Measurements from ENCODE around the gene CCDC9B. TPM values are rescaled to one million over a fixed set of nuclear protein-coding genes. Genes with fewer than 3 reads are reported as not detected.

Gene CCDC9B
- total RNA-seq, 3 donors from 2014 or later, result 34.9 to 204 (median 37.2) TPM

DNA sequence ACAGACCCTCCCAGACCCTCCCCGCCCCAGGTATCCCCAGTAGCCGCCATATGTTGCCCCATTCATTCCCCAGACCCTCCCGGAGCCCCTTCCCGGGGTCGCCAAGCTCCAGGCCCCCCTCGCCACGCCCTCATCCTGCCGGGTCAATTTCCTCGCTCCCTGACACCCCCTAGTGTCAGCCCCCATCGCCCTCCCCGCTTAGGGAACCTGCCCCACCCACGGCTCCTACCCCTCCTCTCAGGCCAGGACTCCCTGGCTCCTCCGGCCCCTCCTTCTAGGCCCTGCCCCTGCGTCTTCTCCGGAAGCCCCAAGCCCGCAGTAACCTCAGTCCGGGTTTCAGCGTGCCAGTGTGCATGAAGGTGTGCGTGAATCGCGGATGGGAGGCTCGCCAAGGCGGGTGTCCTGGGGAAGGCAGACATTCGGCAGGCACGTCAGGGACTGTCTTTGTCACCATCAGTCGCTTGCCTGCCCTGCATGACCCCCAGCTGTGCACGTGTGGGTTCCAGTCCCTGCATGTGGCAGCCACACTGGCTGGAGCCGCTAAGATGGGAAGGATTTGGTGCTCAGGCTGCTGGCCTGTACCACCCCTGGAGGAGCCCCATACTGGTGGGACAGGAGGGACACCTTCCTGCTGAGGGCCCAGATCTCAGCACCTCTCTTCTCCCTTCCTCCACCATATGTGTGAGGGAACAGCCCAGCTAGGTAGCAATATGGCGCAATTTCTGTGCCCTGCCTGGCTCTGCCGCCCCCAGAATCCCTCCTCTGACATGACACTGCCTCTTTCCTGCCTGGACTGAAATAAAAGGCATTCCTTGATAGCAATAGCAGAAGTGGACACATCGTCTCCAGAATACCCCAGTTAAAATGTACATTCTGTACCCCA, 18.0 kb upstream of the CCDC9B start:
- Histone ChIP-seq H3K36me3 (ENCODE audit: low read depth) (no peaks in the 10 kb centered on the region), H3K9me3 (no peaks in the 10 kb centered on the region), H3K4me3 (no peak overlapping the region), H3K4me1 (ENCODE audit: low read depth) (peaks cover 21% of the 10 kb centered on the region)
- TF ChIP-seq, protein P1, sequence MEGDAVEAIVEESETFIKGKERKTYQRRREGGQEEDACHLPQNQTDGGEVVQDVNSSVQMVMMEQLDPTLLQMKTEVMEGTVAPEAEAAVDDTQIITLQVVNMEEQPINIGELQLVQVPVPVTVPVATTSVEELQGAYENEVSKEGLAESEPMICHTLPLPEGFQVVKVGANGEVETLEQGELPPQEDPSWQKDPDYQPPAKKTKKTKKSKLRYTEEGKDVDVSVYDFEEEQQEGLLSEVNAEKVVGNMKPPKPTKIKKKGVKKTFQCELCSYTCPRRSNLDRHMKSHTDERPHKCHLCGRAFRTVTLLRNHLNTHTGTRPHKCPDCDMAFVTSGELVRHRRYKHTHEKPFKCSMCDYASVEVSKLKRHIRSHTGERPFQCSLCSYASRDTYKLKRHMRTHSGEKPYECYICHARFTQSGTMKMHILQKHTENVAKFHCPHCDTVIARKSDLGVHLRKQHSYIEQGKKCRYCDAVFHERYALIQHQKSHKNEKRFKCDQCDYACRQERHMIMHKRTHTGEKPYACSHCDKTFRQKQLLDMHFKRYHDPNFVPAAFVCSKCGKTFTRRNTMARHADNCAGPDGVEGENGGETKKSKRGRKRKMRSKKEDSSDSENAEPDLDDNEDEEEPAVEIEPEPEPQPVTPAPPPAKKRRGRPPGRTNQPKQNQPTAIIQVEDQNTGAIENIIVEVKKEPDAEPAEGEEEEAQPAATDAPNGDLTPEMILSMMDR (IDR thresholded peaks at IDR 0.05), result no peak
- DNase-seq, result peak; percentile 58 to 76 (median 73)
- ATAC-seq, result peak; percentile 8
- intact Hi-C loops (cut with DNase I, micrococcal nuclease), result no loop called here

DNA sequence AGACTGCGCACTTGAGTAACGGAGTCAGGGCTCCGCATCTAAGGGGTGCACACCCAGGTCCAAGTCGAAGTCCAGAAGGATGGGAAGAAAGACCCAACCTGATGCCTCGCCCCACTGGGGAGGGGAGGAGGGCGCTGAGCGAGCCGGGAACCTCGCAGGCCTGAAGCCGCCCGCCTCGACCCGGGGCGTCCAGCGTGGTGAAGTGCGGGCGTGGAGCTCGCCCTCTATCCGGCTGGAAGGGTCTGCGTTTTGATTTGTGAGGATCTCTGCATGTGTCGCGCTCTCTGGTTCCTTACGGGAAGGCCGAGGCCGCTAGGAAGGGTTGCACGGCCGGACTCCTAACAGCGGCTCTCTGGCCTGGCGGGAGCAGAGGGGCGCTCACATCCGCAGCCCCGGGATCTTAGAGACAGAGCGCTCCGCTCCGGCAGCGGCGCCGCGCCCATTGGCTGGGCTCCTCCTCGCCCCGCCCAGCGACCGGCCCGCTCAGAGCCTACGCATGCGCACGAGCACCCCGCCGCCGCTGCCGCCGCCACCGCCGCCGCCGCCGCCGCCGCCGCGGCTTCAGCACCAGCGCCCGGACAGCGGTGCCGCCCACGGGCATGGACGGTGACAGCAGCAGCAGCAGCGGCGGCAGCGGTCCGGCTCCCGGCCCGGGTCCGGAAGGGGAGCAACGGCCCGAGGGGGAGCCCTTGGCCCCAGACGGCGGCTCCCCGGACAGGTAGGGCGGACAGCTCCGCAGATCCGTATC, 17.2 kb upstream of the CCDC9B start, which contains the start of gene DISP2:
DISP2 (plus strand) TSS at position 497 of the 748 bp plus-strand sequence; CDS start at position 600, 103 bp downstream.
- TF ChIP-seq, protein P1 (IDR thresholded peaks at IDR 0.05), result no peak
- intact Hi-C loops (cut with DNase I, micrococcal nuclease), result no loop called here
- no peaks in the 10 kb centered on the region for H3K36me3 ChIP-seq (ENCODE audit: low read depth)
- DNase-seq, result peak; percentile 88 to 94 (median 90)
- no peak within 1 kb of the TSS for H3K4me3 ChIP-seq
- H3K4me1 ChIP-seq (ENCODE audit: low read depth), result peaks cover 21% of the 10 kb centered on the region
- no peaks in the 10 kb centered on the region for H3K9me3 ChIP-seq
- ATAC-seq, result peak; percentile 76

DNA sequence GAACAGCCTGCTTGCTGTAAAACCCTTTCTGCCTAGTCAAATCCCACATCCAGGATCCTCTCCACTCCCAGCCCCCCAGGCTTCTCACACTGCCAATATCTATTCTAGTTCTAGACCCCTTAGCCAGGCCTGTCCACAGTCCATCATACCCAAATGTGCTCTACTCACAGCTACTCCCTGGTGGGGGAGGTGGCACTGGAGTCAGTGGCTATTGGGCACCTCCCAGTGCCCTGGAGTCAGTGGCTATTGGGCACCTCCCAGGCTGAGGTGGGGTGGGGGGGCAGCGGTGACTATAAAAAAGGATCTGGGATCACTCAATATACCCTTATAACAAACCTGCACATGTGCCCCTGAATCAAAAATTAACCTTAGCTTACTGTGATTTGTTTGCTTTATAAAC, 16.5 kb upstream of the CCDC9B start:
- intact Hi-C loops (cut with DNase I, micrococcal nuclease), result no loop called here
- ATAC-seq, result peak; percentile 13
- no peak overlapping the region for H3K4me3 ChIP-seq
- peak; percentile 51 to 70 (median 59) for DNase-seq
- H3K36me3 ChIP-seq (ENCODE audit: low read depth), result no peaks in the 10 kb centered on the region
- TF ChIP-seq, protein P1 (IDR thresholded peaks at IDR 0.05), result no peak
- no peaks in the 10 kb centered on the region for H3K9me3 ChIP-seq
- H3K4me1 ChIP-seq (ENCODE audit: low read depth), result peaks cover 21% of the 10 kb centered on the region

DNA sequence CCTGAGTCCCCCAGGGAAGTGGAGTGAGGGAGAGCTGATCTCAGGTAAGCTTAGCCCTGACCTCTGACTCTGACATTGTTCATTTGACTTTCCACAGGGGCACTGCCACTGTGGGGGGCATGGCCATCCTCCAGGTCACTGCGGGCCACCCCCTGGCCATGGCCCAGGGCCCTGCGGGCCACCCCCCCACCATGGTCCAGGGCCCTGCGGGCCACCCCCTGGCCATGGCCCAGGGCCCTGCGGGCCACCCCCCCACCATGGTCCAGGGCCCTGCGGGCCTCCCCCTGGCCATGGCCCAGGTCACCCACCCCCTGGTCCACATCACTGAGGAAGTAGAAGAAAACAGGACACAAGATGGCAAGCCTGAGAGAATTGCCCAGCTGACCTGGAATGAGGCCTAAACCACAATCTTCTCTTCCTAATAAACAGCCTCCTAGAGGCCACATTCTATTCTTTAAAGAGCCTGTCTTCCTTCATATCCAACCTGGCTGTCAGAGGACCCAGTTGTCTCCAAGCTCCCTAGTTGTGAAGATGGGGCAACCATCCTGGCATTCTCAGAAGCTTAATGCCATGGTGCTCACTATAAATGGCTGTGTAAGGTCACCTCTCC, 15.3 kb upstream of the CCDC9B start:
- DNase-seq (peak in 1 of 3 donors; percentile 28), ATAC-seq (no peak)
- intact Hi-C loops (cut with DNase I, micrococcal nuclease), result no loop called here
- Histone ChIP-seq H3K9me3 (no peaks in the 10 kb centered on the region), H3K36me3 (ENCODE audit: low read depth) (no peaks in the 10 kb centered on the region), H3K4me3 (no peak overlapping the region), H3K4me1 (ENCODE audit: low read depth) (peaks cover 21% of the 10 kb centered on the region)
- TF ChIP-seq, protein P1 (IDR thresholded peaks at IDR 0.05), result no peak

DNA sequence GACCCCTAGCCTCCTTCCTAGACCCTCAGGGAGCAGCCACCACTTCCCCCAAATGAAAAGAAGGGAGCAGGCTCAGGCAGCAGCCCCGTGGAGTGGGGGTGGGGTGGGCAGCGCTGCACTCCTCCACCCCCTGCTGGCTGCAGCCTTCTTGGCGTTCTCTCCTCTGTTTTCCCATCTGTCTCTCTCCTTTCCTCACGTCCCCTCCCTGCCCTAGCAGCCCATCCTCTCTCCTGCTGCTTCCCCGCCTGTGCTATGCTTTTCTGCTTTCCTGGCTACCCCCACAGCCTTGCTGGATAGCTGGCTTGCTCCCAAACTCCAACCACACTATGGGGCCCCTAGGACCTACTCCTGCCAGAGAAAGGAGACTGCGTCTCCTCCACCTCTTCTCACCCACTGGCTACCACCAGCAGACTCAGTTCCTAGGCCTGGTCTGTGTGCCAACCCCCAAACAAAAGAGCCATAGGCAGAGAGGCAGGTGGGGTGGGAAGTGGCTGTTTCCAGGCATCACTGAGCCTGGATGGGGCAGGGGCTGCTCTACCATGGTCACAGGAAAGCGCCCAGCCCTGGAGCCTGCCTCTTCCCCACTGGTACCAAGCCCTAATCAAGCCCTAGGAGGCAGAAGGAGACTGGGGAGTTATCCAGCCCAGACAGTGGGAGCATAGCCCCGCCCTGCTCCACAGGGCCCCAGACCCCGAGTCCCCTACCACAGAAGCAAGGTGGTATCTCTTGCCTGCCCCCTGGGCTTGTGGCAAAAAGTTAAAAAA, 13.9 kb upstream of the CCDC9B start:
- TF ChIP-seq, protein P1 (IDR thresholded peaks at IDR 0.05), result no peak
- Histone ChIP-seq H3K9me3 (no peaks in the 10 kb centered on the region), H3K4me3 (no peak overlapping the region), H3K4me1 (ENCODE audit: low read depth) (peaks cover 21% of the 10 kb centered on the region), H3K36me3 (ENCODE audit: low read depth) (no peaks in the 10 kb centered on the region)
- intact Hi-C loops (cut with DNase I, micrococcal nuclease), result no loop called here
- peak in 1 of 3 donors; percentile 46 for DNase-seq
- no peak for ATAC-seq

All from mucosa of descending colon (tissue), 3 donors.